A673 (cell line): Measurements from ENCODE around the gene CBLC.
"Not testable (repeated sequence)": the region's sequence is repeated elsewhere in the genome, so short reads cannot be mapped to it uniquely, and the experiment has no call there.

Source experiments
- CTCF ChIP-seq: fragments of 300-800, 200-600 bp; sonication (generic); conservative IDR thresholded peaks from 2 replicates; pipeline ENCODE4 v1.5.1; 2017; ENCODE audit warnings: low read depth, mild to moderate bottlenecking, antibody characterized with exemption, low read length, moderate library complexity, mixed read lengths
- EZH2 ChIP-seq: fragments of 200-600 bp; sonication (generic); IDR thresholded peaks from 2 replicates; pipeline ENCODE4 v1.6.1; 2017; ENCODE audit warnings: borderline replicate concordance, low read depth, mild to moderate bottlenecking, mixed read lengths, antibody characterized with exemption, low read length; ENCODE audit not compliant: poor library complexity, severe bottlenecking

GRCh38 chr19:44772144-44772543 lies 5.5 kb upstream of the CBLC start:
- not testable (repeated sequence) for TF ChIP-seq EZH2, CTCF
